Keratinocyte (primary cell): ENCODE results near the gene HMG20A.

Experiments
- EZH2 ChIP-seq: IDR thresholded peaks from one replicate; pipeline ENCODE4 v1.6.1; 2012; ENCODE audit warnings: inconsistent platforms, mild to moderate bottlenecking, low read length, moderate library complexity
- TF ChIP-seq, protein P1 (sequence below), 3 experiments: IDR thresholded peaks in 1 of 3; conservative IDR thresholded peaks in 1 of 3; optimal IDR thresholded peaks in 1 of 3; 2 replicates in 2 of 3; 3 replicates in 1 of 3; pipeline versions ENCODE3 to v1.5.1; 2011; ENCODE audit warnings: low read length in 3 of 3, mild to moderate bottlenecking in 3 of 3, moderate library complexity in 2 of 3, control low read depth in 1 of 3, inconsistent platforms in 1 of 3; ENCODE audit not compliant: insufficient read depth in 2 of 3; ENCODE audit errors: extremely low read depth in 1 of 3

DNA sequence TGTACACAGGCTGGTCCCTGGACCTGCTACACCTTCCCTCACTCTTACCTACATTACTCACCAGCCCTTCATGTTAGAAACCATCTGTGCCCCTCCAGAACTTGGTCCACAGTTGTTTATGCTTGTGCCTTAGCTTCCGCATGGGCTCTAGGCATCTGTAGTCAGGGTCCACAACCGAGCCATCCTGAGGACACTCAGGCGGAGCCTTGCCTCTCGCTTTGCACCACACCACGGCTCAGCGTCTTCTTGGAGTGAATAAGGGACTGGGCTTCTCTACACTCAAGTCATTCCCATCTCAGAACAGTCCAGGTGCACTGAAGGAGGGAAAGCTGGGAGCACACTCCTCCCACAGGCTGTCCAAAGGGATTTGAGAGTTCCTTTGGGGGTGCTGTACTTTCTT lies 97.8 kb downstream of the HMG20A start:
- TF ChIP-seq, protein P1, sequence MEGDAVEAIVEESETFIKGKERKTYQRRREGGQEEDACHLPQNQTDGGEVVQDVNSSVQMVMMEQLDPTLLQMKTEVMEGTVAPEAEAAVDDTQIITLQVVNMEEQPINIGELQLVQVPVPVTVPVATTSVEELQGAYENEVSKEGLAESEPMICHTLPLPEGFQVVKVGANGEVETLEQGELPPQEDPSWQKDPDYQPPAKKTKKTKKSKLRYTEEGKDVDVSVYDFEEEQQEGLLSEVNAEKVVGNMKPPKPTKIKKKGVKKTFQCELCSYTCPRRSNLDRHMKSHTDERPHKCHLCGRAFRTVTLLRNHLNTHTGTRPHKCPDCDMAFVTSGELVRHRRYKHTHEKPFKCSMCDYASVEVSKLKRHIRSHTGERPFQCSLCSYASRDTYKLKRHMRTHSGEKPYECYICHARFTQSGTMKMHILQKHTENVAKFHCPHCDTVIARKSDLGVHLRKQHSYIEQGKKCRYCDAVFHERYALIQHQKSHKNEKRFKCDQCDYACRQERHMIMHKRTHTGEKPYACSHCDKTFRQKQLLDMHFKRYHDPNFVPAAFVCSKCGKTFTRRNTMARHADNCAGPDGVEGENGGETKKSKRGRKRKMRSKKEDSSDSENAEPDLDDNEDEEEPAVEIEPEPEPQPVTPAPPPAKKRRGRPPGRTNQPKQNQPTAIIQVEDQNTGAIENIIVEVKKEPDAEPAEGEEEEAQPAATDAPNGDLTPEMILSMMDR (optimal IDR thresholded peaks at IDR 0.05 in 1 of 3, IDR thresholded peaks at IDR 0.05 in 1 of 3, conservative IDR thresholded peaks at IDR 0.05 in 1 of 3; ENCODE audit: extremely low read depth in 1 of 3, insufficient read depth in 2 of 3, low read length in 3 of 3): no peak
- TF ChIP-seq EZH2: no peak
